ENCODE data around the gene FNDC3B.

FNDC3B gene

GRCh38 chr3:172324611-172325203 lies 285.3 kb downstream of the FNDC3B start:
- no peaks in the 10 kb centered on the region for H3K27me3 ChIP-seq (ENCODE audit: low read length)
- no peaks in the 10 kb centered on the region for H3K36me3 ChIP-seq (ENCODE audit: low read length)
- H3K4me2 ChIP-seq (ENCODE audit: low read depth, low read length, poor library complexity, severe bottlenecking), result no peak overlapping the region
- no peaks in the 10 kb centered on the region for H3K79me2 ChIP-seq (ENCODE audit: insufficient read depth, low read length)
- H3K9ac ChIP-seq (ENCODE audit: low read length), result no peak overlapping the region
- H4K20me1 ChIP-seq (ENCODE audit: low read depth, low read length), result no peaks in the 10 kb centered on the region
- H3K9me2 ChIP-seq (replicated peaks; ENCODE audit: insufficient read depth, low read length), result no peaks in the 10 kb centered on the region
- no peak overlapping the region for H3K27ac ChIP-seq (ENCODE audit: low read depth, low read length)
- TF ChIP-seq CTCF (IDR thresholded peaks at IDR 0.05; ENCODE audit: insufficient read depth, low read length, poor library complexity, severe bottlenecking) (no peak), EZH2phosphoT487 (conservative IDR thresholded peaks at IDR 0.05; ENCODE audit: low read length) (no peak)
- no peaks in the 10 kb centered on the region for H3K9me3 ChIP-seq (ENCODE audit: insufficient read depth, low read length)
- H3K4me3 ChIP-seq (ENCODE audit: insufficient read depth, low read length, poor library complexity, severe bottlenecking), result no peak overlapping the region
- no peaks in the 10 kb centered on the region for H3F3A ChIP-seq (ENCODE audit: insufficient read depth)
- no peak overlapping the region for H2AFZ ChIP-seq (ENCODE audit: low read depth, low read length, severe bottlenecking)

- Histone ChIP-seq H3K79me2 (ENCODE audit: insufficient read depth, low read length) (no peaks in the 10 kb centered on the region), H3K9me2 (replicated peaks; ENCODE audit: insufficient read depth, low read length) (no peaks in the 10 kb centered on the region), H3K36me3 (ENCODE audit: low read length) (no peaks in the 10 kb centered on the region), H3K27ac (ENCODE audit: low read depth, low read length) (no peak overlapping the region), H2AFZ (ENCODE audit: low read depth, low read length, severe bottlenecking) (no peak overlapping the region), H3K9ac (ENCODE audit: low read length) (no peak overlapping the region), H3K27me3 (ENCODE audit: low read length) (no peaks in the 10 kb centered on the region), H3F3A (ENCODE audit: insufficient read depth) (no peaks in the 10 kb centered on the region), H3K4me2 (ENCODE audit: low read depth, low read length, poor library complexity, severe bottlenecking) (no peak overlapping the region), H3K4me3 (ENCODE audit: insufficient read depth, low read length, poor library complexity, severe bottlenecking) (no peak overlapping the region), H4K20me1 (ENCODE audit: low read depth, low read length) (no peaks in the 10 kb centered on the region), H3K9me3 (ENCODE audit: insufficient read depth, low read length) (no peaks in the 10 kb centered on the region)
- TF ChIP-seq CTCF (IDR thresholded peaks at IDR 0.05; ENCODE audit: insufficient read depth, low read length, poor library complexity, severe bottlenecking) (no peak), EZH2phosphoT487 (conservative IDR thresholded peaks at IDR 0.05; ENCODE audit: low read length) (no peak)
Observed at GRCh38 chr3:172325461-172325860, 286.1 kb downstream of the FNDC3B start.

GRCh38 chr3:172326993-172327392 lies 287.6 kb downstream of the FNDC3B start:
- H3K36me3 ChIP-seq (ENCODE audit: low read length), result no peaks in the 10 kb centered on the region
- no peak overlapping the region for H3K4me2 ChIP-seq (ENCODE audit: low read depth, low read length, poor library complexity, severe bottlenecking)

More at GRCh38 chr3:172326993-172327392, 287.6 kb downstream of the FNDC3B start:
- Histone ChIP-seq H3K4me3 (ENCODE audit: insufficient read depth, low read length, poor library complexity, severe bottlenecking) (no peak overlapping the region), H2AFZ (ENCODE audit: low read depth, low read length, severe bottlenecking) (no peak overlapping the region), H3K27me3 (ENCODE audit: low read length) (no peaks in the 10 kb centered on the region), H4K20me1 (ENCODE audit: low read depth, low read length) (no peaks in the 10 kb centered on the region), H3F3A (ENCODE audit: insufficient read depth) (no peaks in the 10 kb centered on the region), H3K9ac (ENCODE audit: low read length) (no peak overlapping the region), H3K9me3 (ENCODE audit: insufficient read depth, low read length) (no peaks in the 10 kb centered on the region), H3K27ac (ENCODE audit: low read depth, low read length) (no peak overlapping the region), H3K9me2 (replicated peaks; ENCODE audit: insufficient read depth, low read length) (no peaks in the 10 kb centered on the region), H3K79me2 (ENCODE audit: insufficient read depth, low read length) (no peaks in the 10 kb centered on the region)
- TF ChIP-seq CTCF (IDR thresholded peaks at IDR 0.05; ENCODE audit: insufficient read depth, low read length, poor library complexity, severe bottlenecking), result no peak
- TF ChIP-seq EZH2phosphoT487 (conservative IDR thresholded peaks at IDR 0.05; ENCODE audit: low read length), result no peak

All from SU-DHL-6 (cell line).